KG1 (cell line): Measurements from ENCODE around the gene NRP2.

ENCODE experiments used
- DNase-seq: peaks from one replicate; lab custom pipeline; 2025; lab: John Stamatoyannopoulos, UW

NRP2 gene

DNA sequence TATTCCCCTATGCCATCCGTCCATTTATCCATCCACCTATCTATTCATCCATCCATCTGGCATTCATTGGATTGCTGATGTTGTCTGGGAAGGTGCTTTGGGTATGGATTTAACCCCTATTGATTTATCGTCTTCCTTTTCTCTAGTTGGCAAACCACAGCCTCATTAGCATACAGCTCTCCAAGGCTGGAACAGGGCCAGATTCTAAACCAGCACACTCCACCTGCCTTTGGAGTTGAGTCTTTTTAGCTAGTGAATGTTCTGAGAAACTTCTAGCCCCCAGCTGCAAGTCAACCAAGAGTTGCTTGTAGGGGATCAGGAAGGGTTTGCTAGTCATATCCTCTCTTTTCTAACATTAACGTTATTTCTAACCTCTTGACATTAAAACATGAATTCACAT, 90.7 kb downstream of the NRP2 start:
- no peak for DNase-seq

- DNase-seq = no peak
Observed at GRCh38 chr2:205773989-205774388, 91.7 kb downstream of the NRP2 start.

DNA sequence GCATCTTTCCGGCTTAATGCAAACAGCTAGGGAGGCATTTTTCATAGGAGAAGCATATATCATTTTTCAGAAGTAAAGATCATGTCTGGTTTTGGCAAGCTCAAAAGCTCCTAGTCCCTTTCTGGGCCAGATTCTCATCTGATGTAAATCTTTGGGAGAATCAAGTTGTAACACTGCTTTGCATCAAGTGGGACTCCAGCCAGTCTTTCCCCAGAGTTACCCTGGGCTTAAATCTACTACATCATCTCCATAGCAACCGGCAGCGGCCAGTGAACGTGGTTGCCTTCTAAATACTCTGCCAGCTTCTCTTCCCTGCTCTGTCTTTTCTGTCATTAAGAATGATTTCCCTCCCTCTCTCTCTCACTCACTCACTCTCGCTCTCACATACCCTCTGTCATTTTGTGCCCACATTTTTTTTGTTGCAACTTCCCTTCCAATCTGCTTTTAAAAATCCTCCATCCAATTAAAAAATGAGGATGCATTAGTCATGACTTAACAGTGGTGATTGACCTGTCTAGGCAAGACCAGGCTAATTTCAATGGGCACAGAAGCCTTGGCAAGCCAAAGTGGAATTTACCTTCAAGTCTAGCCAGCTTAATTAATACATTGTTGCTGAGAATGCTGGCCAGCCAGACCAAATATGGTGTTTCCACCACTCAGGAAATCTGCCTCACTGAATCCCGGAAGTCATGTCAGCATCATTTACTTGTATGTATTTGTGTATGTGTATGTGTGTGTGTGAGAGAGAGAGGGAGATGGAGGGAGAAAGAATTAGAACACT, 93.0 kb downstream of the NRP2 start:
- DNase-seq = no peak

DNA sequence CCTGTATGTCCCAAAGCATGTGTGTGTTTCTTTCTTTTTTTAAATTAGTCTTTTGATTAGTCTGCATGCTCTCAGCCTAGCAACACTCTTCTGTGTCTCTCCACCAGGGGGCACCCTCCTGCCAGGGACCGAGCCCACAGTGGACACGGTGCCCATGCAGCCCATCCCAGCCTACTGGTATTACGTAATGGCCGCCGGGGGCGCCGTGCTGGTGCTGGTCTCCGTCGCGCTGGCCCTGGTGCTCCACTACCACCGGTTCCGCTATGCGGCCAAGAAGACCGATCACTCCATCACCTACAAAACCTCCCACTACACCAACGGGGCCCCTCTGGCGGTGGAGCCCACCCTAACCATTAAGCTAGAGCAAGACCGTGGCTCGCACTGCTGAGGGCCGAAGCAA, 93.8 kb downstream of the NRP2 start:
- DNase-seq = no peak

DNA sequence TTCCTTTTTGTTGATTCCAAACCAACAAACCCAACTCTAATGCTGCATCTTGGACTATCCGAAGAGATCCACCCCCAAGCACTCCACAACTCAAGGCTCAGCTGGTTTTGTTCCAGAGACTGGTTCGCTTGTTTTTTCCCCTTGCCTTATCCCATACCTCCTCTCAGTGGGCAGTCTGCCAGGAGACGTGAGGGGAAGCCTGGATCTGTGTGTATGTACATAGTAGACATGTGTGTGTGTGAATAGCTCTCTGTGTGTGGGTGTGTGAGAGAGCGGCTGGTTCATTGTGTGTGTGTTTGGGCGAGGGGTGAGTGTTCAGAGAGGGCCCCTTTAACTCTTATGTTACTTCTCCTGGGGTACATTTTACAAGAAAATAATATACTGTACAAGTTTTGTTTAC, 94.4 kb downstream of the NRP2 start:
- DNase-seq = no peak

GRCh38 chr2:205778356-205778755, 96.1 kb downstream of the NRP2 start:
- no peak for DNase-seq

- peak; percentile 34 for DNase-seq
Observed at GRCh38 chr2:205780645-205781044, 98.3 kb downstream of the NRP2 start.

- DNase-seq = peak; percentile 22
Observed at GRCh38 chr2:205781244-205781931, 99.1 kb downstream of the NRP2 start.

GRCh38 chr2:205782941-205783340, 100.6 kb downstream of the NRP2 start:
- DNase-seq = no peak

- no peak for DNase-seq
Observed at GRCh38 chr2:205783872-205784499, 101.7 kb downstream of the NRP2 start.

DNA sequence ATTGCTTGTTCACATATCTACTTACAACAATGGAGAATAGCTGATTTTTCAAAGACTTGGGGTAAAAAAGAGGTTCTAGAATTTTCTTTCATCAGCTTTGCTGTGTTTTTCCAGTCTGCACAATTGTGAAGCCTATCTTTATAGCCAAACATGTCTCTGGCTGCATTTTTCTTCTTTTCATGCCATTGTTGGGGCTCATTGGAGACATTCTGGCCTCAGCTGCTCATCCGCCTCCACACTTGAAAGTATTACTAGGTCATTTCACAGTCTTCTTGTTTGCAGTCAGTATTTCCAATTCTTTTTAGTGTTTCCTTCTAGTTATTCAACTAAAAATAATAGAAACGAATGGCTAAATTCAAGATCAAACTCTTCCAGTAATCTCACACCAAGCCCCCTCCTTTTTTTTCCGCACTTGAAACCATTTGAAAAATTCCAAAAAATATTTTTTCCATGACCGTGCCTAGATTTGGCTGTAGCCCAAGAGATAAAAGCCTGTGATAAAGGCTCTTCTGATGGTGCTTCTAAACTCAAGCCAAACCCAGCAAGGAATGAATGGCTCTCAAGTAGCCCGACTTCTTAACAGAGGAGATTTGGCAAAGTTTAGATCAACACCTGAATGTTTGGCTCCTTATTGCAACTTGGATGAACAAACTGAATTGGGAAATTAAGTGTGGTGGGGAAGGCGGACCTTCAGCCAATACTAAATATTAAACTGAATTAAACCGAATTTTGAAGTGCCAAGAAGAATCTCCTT, 103.4 kb downstream of the NRP2 start:
- DNase-seq = no peak

- no peak for DNase-seq
Observed at GRCh38 chr2:205786976-205787375, 104.7 kb downstream of the NRP2 start.

- DNase-seq = no peak
Observed at GRCh38 chr2:205787761-205788160, 105.5 kb downstream of the NRP2 start.

DNA sequence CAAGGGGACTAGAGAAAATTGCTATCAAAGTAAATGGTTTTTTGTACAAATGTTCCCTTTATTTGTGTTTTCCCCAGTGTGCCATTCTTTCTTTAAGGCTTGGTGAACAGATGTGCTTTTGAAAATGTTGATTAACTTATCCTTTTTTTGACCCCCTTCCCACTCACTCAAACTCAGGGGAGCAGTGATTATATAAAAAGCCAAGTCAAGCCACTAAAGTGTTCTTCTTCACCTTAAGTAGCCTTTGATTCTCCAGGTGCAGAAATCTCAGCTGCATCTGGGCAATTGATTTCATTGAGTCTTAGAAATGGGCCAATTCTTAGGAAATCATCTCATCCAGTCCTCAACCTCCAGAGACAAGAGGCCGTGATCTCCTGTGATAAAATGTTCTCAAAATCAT, 107.6 kb downstream of the NRP2 start:
- DNase-seq = no peak

- no peak for DNase-seq
Observed at GRCh38 chr2:205792908-205793307, 110.6 kb downstream of the NRP2 start.

- no peak for DNase-seq
Observed at GRCh38 chr2:205796805-205797313, 114.6 kb downstream of the NRP2 start.

DNA sequence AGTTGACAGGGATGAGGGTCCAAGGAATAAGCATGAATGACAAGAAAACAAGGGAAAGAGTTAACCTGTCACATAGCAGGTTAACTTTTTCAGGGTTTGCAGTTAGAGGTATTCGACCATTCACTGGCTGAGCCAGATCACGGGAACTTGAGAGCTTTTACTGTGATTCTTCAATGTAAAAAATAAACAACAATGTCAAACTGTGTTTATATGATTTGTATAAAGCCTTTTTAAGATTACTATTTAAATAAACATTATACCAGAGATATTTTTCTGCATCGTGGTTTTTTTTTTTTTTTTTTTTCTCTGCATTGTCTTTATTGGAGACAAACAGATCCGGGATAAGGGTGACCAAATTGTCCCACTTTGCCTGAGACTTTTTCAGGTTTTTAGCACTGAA, 115.6 kb downstream of the NRP2 start:
- no peak for DNase-seq

GRCh38 chr2:205800224-205800623, 117.9 kb downstream of the NRP2 start:
- no peak for DNase-seq

- DNase-seq = no peak
Observed at GRCh38 chr2:205800773-205801172, 118.5 kb downstream of the NRP2 start.

DNA sequence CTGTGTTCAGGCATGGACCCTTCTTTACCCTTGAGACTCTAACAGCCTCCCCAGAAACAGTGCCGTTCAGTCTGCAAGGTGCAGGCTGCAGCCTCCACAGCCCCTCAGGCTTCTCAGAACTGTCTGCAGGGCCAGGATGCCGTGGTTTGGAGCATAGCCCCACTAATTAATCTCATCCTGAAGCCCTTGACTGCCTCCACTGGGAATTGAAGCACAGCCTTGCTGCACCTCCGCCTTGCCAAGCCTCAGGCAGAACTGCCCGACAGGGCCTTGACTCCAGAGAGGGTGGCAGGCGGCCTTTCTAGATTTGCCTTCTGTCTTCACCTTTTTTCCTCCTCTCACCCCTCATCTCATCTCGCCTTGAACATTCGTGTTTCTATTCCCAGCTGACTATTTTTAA, 119.8 kb downstream of the NRP2 start:
- no peak for DNase-seq

- no peak for DNase-seq
Observed at GRCh38 chr2:205802941-205803340, 120.6 kb downstream of the NRP2 start.

- no peak for DNase-seq
Observed at GRCh38 chr2:205803500-205803899, 121.2 kb downstream of the NRP2 start.
